G401 (cell line): ENCODE data around the gene CYFIP2. TPM values are rescaled to one million over a fixed set of nuclear protein-coding genes. Genes with fewer than 3 reads are reported as not detected.
A peak's percentile ranks its signal among the peaks of the same experiment; 100 is the strongest.

ENCODE experiments used
- DNase-seq: peaks from one replicate; pipeline ENCODE4 v3.0.0-alpha.2; 2015; ENCODE audit warnings: low spot score
- in situ Hi-C: cut with HindIII; loops from 2 replicates; pipeline ENCODE4 v1.10.0; 2016; ENCODE audit warnings: low sequenced_read_pairs, mixed read lengths
- total RNA-seq: library from RNA; depleted of rRNA; stranded (reverse); fragments of >200 nt; shearing (Covaris generic); gene quantifications from 2 replicates; pipeline ENCODE4 v1.2.3, GENCODE V29; 2014; rRNA removed

The CYFIP2 gene
- total RNA-seq, 1 experiment from 2014 or later: 32.0 TPM

GRCh38 chr5:157431544-157432200 lies 165.7 kb downstream of the CYFIP2 start:
- in situ Hi-C loops: no loop called here
- peak; percentile 84 for DNase-seq

DNA sequence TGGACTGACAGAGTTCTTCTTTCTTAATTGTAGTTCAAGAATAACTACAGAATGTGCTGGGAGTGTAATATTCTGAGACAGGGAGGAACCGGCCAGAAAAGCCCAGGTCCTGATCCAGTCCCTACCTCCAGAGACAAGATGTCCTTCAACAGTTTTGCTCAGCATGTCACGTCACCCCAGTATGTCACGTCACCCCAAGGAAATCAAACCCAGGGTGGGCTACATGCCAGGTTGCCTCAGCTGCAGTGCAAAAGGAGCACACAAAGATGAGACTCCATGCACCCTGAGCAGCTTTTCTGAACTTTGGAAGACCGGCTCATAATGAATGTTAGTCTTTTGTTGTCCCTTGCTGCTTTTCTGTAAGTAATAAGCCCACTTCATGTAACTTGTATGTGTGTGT lies 168.2 kb downstream of the CYFIP2 start:
- in situ Hi-C loops: no loop called here
- no peak for DNase-seq

DNA sequence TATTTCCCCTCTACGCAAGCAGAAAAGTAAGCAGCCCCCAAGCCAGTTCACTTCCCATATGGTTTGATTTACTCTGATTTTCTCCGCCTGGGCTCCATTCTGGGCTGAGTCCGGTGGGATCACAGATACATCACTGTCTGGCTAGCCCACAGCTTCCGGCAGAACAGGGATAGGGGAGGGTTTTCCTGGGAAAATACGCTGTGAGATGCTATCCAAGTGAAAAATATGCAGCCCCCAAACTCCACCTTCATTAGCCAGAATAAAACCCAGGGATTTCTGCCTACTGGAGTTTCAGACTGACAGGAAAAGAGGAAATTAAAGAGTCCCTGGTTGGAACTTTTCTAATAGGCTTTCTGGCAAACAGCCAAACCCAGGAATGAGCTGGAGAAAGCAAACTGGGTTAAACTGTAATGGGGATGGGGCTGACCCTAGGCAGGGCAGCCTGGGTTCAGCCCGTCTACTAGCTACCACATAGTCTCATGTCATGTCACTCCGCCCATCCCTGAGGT lies 177.2 kb downstream of the CYFIP2 start:
- no peak for DNase-seq
- in situ Hi-C loops: no loop called here

- in situ Hi-C loops: no loop called here
- no peak for DNase-seq
Measured at GRCh38 chr5:157444224-157444623, 178.3 kb downstream of the CYFIP2 start.

Other genes with a start within 250 kb of the CYFIP2 start
- gene HAVCR1, start 207.0 kb upstream of the CYFIP2 start, total RNA-seq: not detected in 2 replicates
- gene HAVCR2, start 157.1 kb upstream of the CYFIP2 start, total RNA-seq: not detected in 2 replicates
- gene MED7, start 123.3 kb upstream of the CYFIP2 start, total RNA-seq: 18.0 and 21.0 TPM in 2 replicates
- not detected in 2 replicates for gene GARIN3, start 99.9 kb upstream of the CYFIP2 start, total RNA-seq
- not detected in 2 replicates for gene ITK, start 85.3 kb upstream of the CYFIP2 start, total RNA-seq
- gene NIPAL4, start 194.1 kb downstream of the CYFIP2 start, total RNA-seq: 0.18 and 0.58 TPM in 2 replicates